ENCODE data around the gene C1orf74. TPM values are rescaled to one million over a fixed set of nuclear protein-coding genes. Genes with fewer than 3 reads are reported as not detected.

C1orf74 gene
- total RNA-seq, 2 experiments from 2014 or later: 2.8 to 3.0 TPM

DNA sequence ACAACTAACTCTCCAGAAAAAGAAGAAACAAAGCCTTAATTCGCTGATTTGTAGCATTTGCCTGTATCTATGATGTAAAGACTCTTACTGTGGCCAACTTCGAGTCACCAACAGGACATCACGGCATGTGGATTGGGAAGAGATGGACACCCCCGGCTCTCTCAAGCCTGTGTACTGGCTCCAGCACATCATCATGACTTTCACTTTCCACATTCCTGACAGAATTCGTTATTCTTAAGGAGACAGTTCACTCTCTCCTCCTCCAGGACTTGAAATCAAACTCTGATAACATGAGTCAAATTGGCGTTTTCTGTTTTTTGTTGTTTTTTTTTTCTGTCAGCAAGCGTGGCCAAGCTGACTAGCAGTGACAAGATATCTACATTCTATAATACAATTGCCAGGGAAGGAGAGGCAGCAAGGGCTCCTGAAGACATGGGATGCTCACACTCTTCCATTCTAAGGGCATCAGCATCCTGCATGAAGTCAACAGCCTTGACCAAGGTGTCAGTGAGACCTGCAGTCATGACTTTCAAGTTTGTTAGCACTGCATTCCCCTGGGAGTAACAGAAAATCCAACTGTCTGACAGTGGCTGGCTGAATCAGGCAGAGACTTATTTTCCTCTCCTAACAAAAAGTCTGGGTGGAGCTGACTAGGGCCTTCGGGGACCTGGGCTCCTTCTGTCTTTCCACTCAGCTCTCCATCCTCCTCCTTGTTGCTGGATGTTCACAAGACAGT is 41.8 kb downstream of the C1orf74 start:
- Mint-ChIP-seq H3K36me3 (ENCODE audit: low read depth) (peaks cover 1% of the 10 kb centered on the region), H3K4me1 (ENCODE audit: low read depth) (peaks cover 33% of the 10 kb centered on the region), H3K9me3 (no peaks in the 10 kb centered on the region), H3K27me3 (no peaks in the 10 kb centered on the region), H3K4me3 (no peak overlapping the region), H3K27ac (peak overlapping the region; percentile 4)
- DNase-seq (no peak), ATAC-seq (no peak)
- TF ChIP-seq, protein P1, sequence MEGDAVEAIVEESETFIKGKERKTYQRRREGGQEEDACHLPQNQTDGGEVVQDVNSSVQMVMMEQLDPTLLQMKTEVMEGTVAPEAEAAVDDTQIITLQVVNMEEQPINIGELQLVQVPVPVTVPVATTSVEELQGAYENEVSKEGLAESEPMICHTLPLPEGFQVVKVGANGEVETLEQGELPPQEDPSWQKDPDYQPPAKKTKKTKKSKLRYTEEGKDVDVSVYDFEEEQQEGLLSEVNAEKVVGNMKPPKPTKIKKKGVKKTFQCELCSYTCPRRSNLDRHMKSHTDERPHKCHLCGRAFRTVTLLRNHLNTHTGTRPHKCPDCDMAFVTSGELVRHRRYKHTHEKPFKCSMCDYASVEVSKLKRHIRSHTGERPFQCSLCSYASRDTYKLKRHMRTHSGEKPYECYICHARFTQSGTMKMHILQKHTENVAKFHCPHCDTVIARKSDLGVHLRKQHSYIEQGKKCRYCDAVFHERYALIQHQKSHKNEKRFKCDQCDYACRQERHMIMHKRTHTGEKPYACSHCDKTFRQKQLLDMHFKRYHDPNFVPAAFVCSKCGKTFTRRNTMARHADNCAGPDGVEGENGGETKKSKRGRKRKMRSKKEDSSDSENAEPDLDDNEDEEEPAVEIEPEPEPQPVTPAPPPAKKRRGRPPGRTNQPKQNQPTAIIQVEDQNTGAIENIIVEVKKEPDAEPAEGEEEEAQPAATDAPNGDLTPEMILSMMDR (IDR thresholded peaks at IDR 0.05): no peak
- POLR2A ChIA-PET: interaction anchor here (0.7 to 1.3 kb wide), 2 partner anchors 9 to 24 kb away, joined by 4 read pairs; no protein-coding TSS in a partner anchor
- CTCF ChIA-PET: interaction anchor here (0.7 to 2.1 kb wide), 4 partner anchors 9 to 81 kb away, joined by 3 to 8 read pairs (median 3); no protein-coding TSS in a partner anchor
- intact Hi-C loops (cut with micrococcal nuclease): loop anchor here (10.0 kb wide), 1 partner anchor 138 kb away; no protein-coding TSS in a partner anchor

DNA sequence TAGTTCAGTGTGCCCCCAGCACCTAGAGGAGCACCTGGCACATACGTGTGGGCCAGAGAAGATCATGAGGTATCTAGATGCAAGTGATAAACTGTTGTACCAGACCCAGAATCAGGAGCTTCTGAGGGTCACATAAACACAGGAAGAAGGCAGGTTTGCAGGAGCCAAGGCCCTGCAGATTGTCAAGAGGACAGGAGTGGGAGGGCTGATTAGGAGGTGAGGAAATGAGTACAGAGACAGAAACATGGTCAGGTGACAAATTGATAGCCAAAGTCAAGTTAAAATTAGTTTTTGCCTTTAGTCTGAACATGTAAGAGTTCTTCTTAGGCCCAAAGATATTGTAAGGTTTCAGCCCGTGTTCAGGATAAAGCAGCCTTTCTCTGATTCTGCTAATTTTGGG is 42.5 kb downstream of the C1orf74 start:
- H3K9me3 Mint-ChIP-seq: no peaks in the 10 kb centered on the region
- no peak for ATAC-seq
- no peaks in the 10 kb centered on the region for H3K27me3 Mint-ChIP-seq
- intact Hi-C loops (cut with micrococcal nuclease): loop anchor here (10.0 kb wide), 1 partner anchor 137 kb away; no protein-coding TSS in a partner anchor
- H3K4me1 Mint-ChIP-seq (ENCODE audit: low read depth): peaks cover 32% of the 10 kb centered on the region
- DNase-seq: no peak
- H3K27ac Mint-ChIP-seq: peak overlapping the region; percentile 42
- no peak overlapping the region for H3K4me3 Mint-ChIP-seq
- ChIA-PET CTCF (interaction anchor here (0.9 kb wide), 1 partner anchor 176 kb away, joined by 3 read pairs; no protein-coding TSS in a partner anchor), POLR2A (no interaction called here)
- H3K36me3 Mint-ChIP-seq (ENCODE audit: low read depth): peaks cover 1% of the 10 kb centered on the region
- TF ChIP-seq, protein P1 (IDR thresholded peaks at IDR 0.05): no peak

DNA sequence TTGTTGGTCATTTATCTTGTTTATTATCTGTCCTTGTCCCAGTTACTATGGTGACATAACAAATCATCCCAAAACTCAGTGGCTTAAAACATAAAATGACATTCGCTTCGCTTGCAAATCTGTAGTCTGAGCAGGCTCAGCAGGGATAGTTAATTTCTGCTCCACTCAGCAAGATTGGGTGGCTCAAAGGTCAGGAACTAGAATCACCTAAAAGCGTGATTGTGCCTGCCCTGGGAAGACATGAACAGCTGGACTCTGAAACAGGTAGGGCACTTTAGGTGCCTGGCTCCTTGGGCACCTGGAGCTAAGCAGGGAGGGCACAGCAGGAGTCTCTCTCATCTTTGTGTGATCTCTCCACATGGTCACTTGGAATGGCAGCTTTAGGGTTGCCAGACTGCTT is 43.2 kb downstream of the C1orf74 start:
- CTCF ChIA-PET: interaction anchor here (0.6 to 0.9 kb wide), 2 partner anchors 9 to 175 kb away, joined by 3 read pairs; no protein-coding TSS in a partner anchor
- Mint-ChIP-seq H3K36me3 (ENCODE audit: low read depth) (peaks cover 1% of the 10 kb centered on the region), H3K4me3 (no peak overlapping the region), H3K27me3 (no peaks in the 10 kb centered on the region), H3K9me3 (no peaks in the 10 kb centered on the region), H3K4me1 (ENCODE audit: low read depth) (peaks cover 32% of the 10 kb centered on the region), H3K27ac (no peak overlapping the region)
- no peak for ATAC-seq
- DNase-seq: no peak
- intact Hi-C loops (cut with micrococcal nuclease): loop anchor here (10.0 kb wide), 1 partner anchor 136 kb away; no protein-coding TSS in a partner anchor
- TF ChIP-seq, protein P1 (IDR thresholded peaks at IDR 0.05): no peak
- POLR2A ChIA-PET: no interaction called here

DNA sequence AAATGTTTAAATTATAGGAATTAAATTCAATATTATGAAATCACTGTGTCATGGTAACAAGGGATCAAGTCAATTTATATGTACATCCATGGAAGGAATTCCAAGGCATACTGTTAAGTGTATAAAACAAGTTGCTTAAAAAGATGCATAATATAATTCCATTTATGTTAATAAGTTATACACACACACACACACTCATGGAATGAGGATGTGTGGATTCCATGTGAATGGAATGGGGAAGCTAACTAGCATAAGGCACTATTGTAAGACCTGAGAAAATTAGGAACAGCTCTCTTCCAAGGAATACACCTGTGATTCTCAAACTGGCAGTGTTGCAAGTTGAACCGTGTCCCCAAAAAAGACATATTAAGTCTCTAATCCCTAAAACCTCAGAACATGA is 46.1 kb downstream of the C1orf74 start:
- H3K9me3 Mint-ChIP-seq: no peaks in the 10 kb centered on the region
- no peaks in the 10 kb centered on the region for H3K27me3 Mint-ChIP-seq
- intact Hi-C loops (cut with micrococcal nuclease): no loop called here
- no peak overlapping the region for H3K27ac Mint-ChIP-seq
- TF ChIP-seq, protein P1 (IDR thresholded peaks at IDR 0.05): no peak
- H3K4me1 Mint-ChIP-seq (ENCODE audit: low read depth): peaks cover 52% of the 10 kb centered on the region
- no peak for DNase-seq
- no peak overlapping the region for H3K4me3 Mint-ChIP-seq
- peaks cover 1% of the 10 kb centered on the region for H3K36me3 Mint-ChIP-seq (ENCODE audit: low read depth)
- no peak for ATAC-seq
- ChIA-PET POLR2A (no interaction called here), CTCF (interaction anchor here (1.6 to 3.3 kb wide), 3 partner anchors 10 to 85 kb away, joined by 9 to 40 read pairs (median 9); no protein-coding TSS in a partner anchor)

DNA sequence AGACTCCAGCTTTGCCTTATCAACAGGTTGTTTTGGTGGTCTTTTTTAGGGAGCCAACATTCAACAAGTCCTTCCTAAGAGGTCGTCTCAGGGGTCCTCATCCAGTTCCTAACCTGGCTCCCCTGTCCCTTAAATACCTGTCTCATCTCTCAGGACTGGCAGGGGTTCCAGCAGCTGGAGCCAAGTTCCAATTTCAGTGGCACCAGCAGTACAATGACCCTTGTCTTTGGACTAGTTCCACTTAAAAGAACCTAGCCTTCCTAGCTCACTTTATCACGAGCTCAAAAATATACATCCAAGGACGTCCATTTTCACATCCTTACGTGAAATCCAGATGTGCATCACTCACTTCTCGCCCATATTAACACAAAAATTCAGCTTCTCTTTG is 47.2 kb downstream of the C1orf74 start:
- Mint-ChIP-seq H3K27me3 (no peaks in the 10 kb centered on the region), H3K4me1 (ENCODE audit: low read depth) (peaks cover 46% of the 10 kb centered on the region), H3K9me3 (no peaks in the 10 kb centered on the region), H3K36me3 (ENCODE audit: low read depth) (peaks cover 1% of the 10 kb centered on the region), H3K27ac (peak overlapping the region; percentile 77), H3K4me3 (no peak overlapping the region)
- CTCF ChIA-PET: interaction anchor here (1.0 to 3.3 kb wide), 14 partner anchors 9 to 170 kb away, joined by 3 to 40 read pairs (median 4); partner anchors contain the start of gene TRAF3IP3
- no peak for DNase-seq
- intact Hi-C loops (cut with micrococcal nuclease): no loop called here
- TF ChIP-seq, protein P1 (IDR thresholded peaks at IDR 0.05): no peak
- ATAC-seq: no peak
- POLR2A ChIA-PET: interaction anchor here (0.8 to 4.1 kb wide), 5 partner anchors 11 to 63 kb away, joined by 3 to 20 read pairs (median 4); no protein-coding TSS in a partner anchor
